CD4-positive, alpha-beta T cell treated with Interleukin-12 subunit alpha and Interleukin-12 subunit beta, for 1 hour (primary cell): ENCODE data around the gene GNB1.

ENCODE experiments used
- DNase-seq: peaks from one replicate; pipeline ENCODE4 v3.0.0-alpha.2; 2020

The GNB1 gene

GRCh38 chr1:1809489-1809888, 81.4 kb downstream of the GNB1 start:
- no peak for DNase-seq

GRCh38 chr1:1808206-1808605, 82.7 kb downstream of the GNB1 start:
- no peak for DNase-seq

GRCh38 chr1:1806890-1807289, 84.0 kb downstream of the GNB1 start:
- no peak for DNase-seq

GRCh38 chr1:1804301-1804700, 86.6 kb downstream of the GNB1 start:
- DNase-seq: no peak

GRCh38 chr1:1802871-1803270, 88.0 kb downstream of the GNB1 start:
- no peak for DNase-seq

- no peak for DNase-seq
Observed at GRCh38 chr1:1799716-1800115, 91.2 kb downstream of the GNB1 start.

- DNase-seq: no peak
Observed at GRCh38 chr1:1797731-1798341, 93.1 kb downstream of the GNB1 start.

- peak; percentile 35 for DNase-seq
Observed at GRCh38 chr1:1796466-1796865, 94.4 kb downstream of the GNB1 start.

- no peak for DNase-seq
Observed at GRCh38 chr1:1794999-1795398, 95.9 kb downstream of the GNB1 start.

- DNase-seq: no peak
Observed at GRCh38 chr1:1793481-1794244, 97.2 kb downstream of the GNB1 start.

GRCh38 chr1:1788646-1789431, 102.0 kb downstream of the GNB1 start:
- DNase-seq: no peak

GRCh38 chr1:1788136-1788535, 102.8 kb downstream of the GNB1 start:
- DNase-seq: no peak

GRCh38 chr1:1786836-1787605, 103.9 kb downstream of the GNB1 start:
- no peak for DNase-seq

GRCh38 chr1:1785666-1786065, 105.2 kb downstream of the GNB1 start:
- no peak for DNase-seq

GRCh38 chr1:1784933-1785332, 106.0 kb downstream of the GNB1 start:
- DNase-seq: no peak

- no peak for DNase-seq
Observed at GRCh38 chr1:1783320-1783719, 107.6 kb downstream of the GNB1 start.

GRCh38 chr1:1782399-1783221, 108.3 kb downstream of the GNB1 start:
- no peak for DNase-seq

- DNase-seq: no peak
Observed at GRCh38 chr1:1781526-1781903, 109.4 kb downstream of the GNB1 start.

- no peak for DNase-seq
Observed at GRCh38 chr1:1780598-1781525, 110.0 kb downstream of the GNB1 start.

GRCh38 chr1:1779691-1780597, 110.9 kb downstream of the GNB1 start:
- DNase-seq: peak; percentile 73
